ENCODE data around the gene MTHFD1L.
"Not testable (repeated sequence)": the region's sequence is repeated elsewhere in the genome, so short reads cannot be mapped to it uniquely, and the experiment has no call there.

The MTHFD1L gene

DNA sequence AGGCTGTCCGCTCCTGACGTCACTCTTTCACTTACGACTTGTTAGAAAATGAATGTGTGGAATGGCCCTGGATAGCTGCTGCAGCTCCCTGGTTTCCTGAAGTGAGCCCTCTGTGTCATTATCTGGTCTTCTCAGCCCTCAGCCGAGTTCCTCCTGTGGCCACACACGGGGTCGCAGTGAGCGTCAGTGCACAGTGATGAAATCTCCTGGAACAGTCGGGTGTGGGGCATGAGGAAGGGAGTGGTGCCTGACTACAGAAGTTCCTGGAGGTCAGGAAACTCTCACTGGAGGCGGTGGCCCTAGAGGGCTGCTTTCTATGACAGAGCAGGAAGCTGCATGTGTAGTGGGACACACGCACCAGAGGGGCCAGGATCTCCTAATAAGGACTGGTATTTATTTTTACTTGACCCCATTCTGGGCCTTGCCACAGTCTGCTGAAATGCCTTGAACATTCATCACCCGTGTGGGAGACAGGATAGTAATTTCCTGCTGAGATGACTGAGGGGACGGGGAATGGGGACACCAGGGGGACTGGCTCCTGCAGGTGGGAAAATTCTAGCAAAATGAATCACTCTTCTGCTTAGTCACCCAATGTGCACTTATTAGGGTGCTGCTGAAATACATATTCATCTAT is 175.5 kb downstream of the MTHFD1L start:
- DNase-seq (ENCODE audit: low read depth in 2 of 2) = not testable (repeated sequence)

DNA sequence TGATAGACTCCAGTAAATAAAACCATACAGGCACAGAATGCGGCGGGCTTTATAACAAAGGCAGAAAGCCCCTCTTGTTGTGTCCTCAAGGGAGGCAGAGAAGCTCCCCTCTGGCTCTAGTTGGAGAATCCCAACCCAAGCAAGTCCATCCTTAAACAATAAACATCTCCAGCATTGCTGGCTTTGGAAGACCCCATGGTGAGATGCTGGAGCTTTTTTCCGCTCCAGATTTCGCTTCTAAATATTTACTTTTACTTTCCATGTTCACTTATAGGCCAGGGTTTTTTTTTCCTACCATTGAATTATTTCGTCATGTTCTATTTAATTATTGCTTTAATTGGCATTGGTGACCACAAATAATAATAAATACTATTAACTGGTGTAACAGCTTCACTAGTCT is 176.2 kb downstream of the MTHFD1L start:
- DNase-seq (ENCODE audit: low read depth in 2 of 2) = no peak

GRCh38 chr6:151042911-151043330 is 177.4 kb downstream of the MTHFD1L start:
- not testable (repeated sequence) for DNase-seq (ENCODE audit: low read depth in 2 of 2)

DNA sequence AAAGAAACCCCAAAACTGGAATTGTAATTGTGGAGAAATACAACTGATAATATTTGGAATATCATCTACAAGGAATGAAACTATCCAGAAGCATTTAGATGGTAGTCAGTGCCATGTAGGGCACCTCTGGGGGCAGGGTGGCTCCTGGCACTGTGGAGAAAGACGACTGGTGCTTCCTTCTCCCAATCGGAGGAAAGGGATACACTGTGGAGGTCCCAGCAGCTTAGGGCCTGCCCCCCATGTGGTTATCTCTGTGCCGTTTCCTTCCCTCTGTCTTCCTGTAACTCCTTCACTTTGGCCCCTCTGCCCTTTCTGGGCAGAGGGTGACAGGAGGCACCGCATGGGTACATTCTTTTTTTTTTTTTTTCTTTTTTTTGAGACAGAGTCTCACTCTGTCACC is 178.4 kb downstream of the MTHFD1L start:
- DNase-seq (ENCODE audit: low read depth in 2 of 2) = no peak

DNA sequence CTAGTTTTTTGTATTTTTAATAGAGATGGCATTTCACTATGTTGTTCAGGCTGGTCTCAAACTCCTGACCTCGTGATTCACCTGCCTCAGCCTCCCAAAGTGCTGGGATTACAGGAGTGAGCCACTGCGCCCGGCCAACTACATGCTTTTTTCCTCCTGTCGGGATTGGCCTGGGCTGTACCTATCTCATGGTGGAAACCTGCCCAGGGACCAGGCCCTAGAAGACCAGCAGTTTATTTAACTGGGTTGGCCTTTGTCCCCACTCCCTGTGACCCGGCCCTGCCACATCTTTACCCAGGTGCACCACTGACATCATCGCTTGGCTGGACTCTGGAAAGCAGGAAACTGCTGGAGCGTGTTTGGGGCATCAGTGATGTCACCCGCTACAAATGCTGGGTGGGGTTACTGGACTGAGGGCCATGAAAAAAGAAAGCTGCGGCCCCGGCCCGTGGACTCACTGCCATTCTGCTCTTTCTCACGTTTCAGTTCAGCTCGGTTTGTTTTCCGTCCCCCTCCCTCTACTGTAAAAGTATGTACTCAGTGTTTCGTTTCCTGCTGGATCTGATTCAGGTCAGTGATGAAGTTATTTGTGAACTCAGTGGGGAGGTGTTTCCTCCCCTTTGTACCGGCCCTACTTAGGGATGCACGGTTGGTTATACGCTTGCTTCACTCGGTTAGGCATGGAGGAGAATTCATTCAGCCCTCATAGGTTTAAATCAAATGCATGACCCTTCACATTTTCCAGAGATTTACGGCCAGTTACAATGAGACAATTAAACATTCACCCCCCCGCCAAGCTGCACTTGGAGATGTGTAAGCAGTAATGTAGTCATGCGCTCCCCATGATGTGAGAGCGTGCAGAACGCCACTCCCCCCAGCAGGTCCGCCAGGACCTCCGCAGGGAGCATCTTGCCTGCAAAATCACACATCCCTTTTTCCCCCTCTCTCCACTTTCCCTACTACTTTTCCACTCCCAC is 179.3 kb downstream of the MTHFD1L start:
- no peak for DNase-seq (ENCODE audit: low read depth in 2 of 2)

DNA sequence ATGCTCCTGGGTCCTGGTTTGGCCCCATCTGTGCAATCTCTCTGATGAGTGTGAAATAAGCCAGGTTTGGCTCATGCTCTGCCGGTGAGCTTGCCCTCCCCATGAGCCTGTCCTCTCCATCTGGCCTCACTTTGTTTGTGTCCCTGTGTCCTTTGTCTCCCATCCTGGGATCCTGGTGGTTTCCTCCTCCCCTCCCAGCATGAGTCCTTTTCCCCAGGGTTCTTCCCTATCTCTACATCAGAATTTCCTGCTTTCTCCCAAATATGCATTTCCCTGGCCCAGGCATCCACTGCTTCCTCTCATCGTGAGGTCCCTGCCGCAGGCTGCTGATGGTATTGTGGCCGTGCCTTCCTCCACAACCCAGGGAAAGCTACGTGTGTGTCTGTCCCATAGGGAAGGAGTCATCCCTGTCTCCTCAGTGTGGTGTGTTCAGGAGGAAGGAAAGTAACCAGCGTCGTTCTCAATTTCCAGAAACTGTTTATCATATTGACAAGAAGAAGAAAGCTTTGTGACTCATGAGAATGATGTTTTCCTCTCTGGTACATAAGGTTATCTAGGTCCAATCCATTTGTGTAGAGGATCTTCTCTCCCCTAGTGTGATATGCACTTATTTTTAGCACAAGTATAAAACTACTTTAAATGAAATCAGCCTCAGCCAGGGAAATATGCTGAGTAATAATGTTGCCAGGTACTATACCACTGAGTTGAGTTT is 180.2 kb downstream of the MTHFD1L start:
- not testable (repeated sequence) for DNase-seq (ENCODE audit: low read depth in 2 of 2)

GRCh38 chr6:151051164-151051563 is 185.7 kb downstream of the MTHFD1L start:
- DNase-seq (ENCODE audit: low read depth in 2 of 2) = no peak

DNA sequence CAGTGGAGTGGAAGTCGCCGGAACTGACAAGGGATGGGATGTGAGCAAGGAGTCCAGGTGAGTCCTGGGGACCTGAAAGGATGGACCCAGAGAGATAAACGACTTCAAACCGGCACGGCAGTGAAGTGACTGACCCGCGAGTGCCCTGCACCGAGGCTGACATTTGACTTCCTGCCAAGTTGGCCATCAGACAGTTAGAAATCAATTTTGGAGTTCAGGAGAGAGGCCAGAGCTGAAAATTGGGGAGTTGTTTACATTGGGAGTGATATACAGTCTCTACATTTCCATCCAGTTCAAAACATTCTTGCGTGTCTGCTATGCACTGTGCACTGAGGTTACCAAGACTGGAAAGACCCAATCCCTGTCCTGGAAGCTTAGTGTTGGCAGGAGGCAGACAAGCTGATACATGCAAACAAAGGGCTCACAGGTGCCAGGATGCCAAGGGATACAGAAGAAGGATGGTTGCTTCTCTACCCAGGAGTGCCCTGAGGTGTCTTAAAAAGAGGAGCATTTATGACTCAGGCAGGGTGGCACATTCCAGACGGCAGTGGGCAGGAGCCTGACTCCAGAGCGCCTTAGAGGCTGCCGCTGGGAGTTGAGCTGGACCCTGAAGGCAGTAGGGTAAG is 186.6 kb downstream of the MTHFD1L start:
- DNase-seq (ENCODE audit: low read depth in 2 of 2) = no peak

DNA sequence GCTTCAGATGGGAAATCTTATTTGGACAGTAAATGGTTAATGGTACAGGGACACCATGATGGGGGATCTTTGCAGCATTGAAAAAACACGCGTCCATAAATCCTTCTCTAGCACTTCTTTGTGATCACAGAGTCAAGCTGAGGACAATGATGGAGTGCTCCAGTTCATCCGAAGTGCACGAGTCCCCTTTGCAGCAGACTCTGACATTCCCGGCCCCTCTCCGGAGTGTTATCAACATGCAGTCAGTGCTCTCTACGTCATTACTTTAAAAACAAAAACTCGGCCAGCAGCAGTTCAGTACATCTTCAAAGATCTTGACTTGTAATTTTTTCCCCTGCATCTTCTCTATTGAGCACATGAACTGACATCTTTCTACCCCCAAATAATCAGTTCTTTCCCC is 188.8 kb downstream of the MTHFD1L start:
- no peak for DNase-seq (ENCODE audit: low read depth in 2 of 2)

GRCh38 chr6:151056230-151056907 is 190.9 kb downstream of the MTHFD1L start:
- no peak for DNase-seq (ENCODE audit: low read depth in 2 of 2)

- no peak for DNase-seq (ENCODE audit: low read depth in 2 of 2)
Observed at GRCh38 chr6:151057061-151057460, 191.6 kb downstream of the MTHFD1L start.

DNA sequence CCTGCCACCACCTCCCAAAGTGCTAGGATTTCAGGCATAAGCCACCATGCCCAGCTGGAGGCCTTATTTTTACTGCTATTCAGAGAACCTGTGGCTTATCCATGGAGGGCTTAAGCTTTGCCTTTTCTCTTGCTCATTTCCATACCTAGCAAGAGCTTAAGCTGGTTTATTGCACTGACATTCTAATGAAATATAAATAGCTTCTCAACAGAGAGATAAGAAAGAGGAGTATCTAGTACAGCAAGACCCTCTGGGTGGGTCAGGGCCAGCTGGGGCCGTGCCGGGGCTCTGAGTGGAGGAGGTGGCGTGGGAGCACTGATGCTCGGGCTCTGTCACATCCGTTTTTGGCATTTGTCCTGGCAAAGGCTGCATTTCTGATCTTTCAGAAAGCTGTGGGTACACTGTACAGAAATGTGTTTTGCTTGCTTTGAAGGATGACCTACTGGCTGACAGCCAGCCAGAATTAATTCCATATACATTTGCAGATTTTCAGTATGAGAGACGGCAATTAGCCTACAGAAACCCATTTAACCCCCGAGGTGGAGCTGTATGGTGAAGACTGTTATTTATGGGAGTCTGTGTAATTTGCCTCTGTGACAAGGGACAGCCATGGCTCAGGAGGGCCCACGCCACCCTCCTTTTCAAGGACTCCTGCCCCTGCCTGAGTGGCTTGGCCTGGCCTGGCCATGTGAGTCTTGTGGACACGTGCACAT is 192.7 kb downstream of the MTHFD1L start:
- DNase-seq (ENCODE audit: low read depth in 2 of 2) = no peak

- DNase-seq (ENCODE audit: low read depth in 2 of 2) = no peak
Observed at GRCh38 chr6:151059612-151060095, 194.2 kb downstream of the MTHFD1L start.

- DNase-seq (ENCODE audit: low read depth in 2 of 2) = no peak
Observed at GRCh38 chr6:151060096-151060765, 194.7 kb downstream of the MTHFD1L start.

DNA sequence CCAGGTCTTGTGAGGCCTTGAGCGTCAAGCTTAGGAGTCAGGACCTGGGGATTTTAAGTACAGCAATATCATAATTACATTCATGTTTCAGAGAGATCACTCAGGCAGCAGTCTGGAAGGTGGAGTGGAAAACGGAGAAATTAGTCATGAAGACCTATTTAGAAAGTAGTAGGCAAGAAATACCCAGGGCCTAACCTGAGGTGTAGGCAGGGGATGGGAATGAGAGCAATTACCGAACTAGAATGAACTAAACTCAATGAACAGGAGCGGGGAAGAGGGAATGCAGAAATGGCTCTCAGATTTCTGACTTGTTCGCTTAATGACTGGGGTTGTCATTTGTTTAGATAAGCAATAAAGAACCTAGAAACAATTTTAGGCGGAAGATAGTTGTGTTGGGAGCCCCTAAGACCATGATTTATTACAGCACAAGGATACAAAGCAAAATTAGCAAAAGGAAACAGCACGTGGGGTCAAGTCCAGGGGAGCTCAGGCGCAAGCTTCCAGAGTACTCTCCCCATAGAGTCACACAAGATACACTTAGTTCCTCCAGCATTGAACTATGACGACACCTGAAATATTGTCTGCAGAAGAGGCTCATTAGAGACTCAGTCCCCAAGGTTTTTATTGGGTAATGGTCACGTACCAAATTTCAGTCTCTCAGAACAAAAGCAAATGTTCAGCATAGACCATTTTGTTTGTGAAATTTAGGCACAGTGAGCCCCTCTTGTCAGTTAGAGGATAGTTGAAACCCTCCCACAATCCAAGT is 195.4 kb downstream of the MTHFD1L start:
- DNase-seq (ENCODE audit: low read depth in 2 of 2) = no peak

DNA sequence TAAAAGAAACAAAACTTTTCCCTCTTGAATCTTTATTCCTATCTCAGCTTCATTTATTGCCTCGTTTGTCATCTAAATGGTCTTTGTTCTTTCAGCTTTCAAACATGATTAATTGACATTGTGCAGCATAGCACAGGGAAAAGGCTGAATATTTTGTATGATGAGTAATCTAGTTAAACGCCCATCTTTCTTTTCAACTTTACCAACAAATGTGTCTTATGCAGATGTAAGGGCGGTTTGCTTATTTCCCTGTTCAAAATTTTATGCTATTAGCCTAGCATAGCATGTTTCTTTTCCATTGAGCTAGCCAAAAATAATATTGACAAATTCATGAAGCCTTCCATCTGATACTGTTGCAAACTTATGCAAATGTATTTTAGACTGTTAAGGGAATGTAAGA is 197.8 kb downstream of the MTHFD1L start:
- DNase-seq (ENCODE audit: low read depth in 2 of 2) = no peak

GRCh38 chr6:151063842-151064647 is 198.5 kb downstream of the MTHFD1L start:
- DNase-seq (ENCODE audit: low read depth in 2 of 2) = no peak
